T47D (cell line): Measurements from ENCODE around the gene SYTL3.

Experiments
- DNase-seq, 2 experiments: peaks; one replicate each; pipeline versions ENCODE4 v3.0.0 to v3.0.0-alpha.2; 2011 to 2012; ENCODE audit warnings: low read depth in 1 of 2, low spot score in 1 of 2
- JUND ChIP-seq: IDR thresholded peaks from 2 replicates; pipeline ENCODE4 v1.6.1; 2012; ENCODE audit warnings: low read depth
- in situ Hi-C: cut with HindIII; loops from 2 replicates; pipeline ENCODE4 v1.10.0; 2016; ENCODE audit warnings: low sequenced_read_pairs, low pct_unique_long_range_greater_than_20kb

The SYTL3 gene

DNA sequence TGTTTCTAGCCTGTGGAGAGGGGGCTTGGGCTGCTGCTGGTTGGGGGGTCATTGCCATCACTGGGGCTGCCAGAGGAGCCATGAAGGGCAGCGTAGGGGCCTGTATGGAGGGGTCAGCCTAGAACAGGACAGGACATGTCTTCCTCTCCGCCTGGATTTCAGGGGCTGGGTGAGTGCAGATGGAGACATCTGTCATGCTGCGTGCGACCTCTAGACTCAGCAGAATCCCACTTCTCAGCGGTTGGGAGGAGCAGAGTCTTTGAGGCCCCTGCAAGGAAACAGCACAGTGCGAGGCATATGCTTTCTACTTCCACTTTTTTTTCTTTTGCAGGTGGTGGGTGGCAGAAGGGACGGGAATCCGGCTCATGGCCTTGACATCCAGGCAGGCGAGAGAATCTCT is 101.4 kb downstream of the SYTL3 start:
- TF ChIP-seq JUND, result no peak
- in situ Hi-C loops, result no loop called here
- no peak for DNase-seq

- DNase-seq, result no peak
- in situ Hi-C loops, result no loop called here
- TF ChIP-seq JUND, result no peak
Observed at GRCh38 chr6:158751921-158752320, 102.1 kb downstream of the SYTL3 start.

DNA sequence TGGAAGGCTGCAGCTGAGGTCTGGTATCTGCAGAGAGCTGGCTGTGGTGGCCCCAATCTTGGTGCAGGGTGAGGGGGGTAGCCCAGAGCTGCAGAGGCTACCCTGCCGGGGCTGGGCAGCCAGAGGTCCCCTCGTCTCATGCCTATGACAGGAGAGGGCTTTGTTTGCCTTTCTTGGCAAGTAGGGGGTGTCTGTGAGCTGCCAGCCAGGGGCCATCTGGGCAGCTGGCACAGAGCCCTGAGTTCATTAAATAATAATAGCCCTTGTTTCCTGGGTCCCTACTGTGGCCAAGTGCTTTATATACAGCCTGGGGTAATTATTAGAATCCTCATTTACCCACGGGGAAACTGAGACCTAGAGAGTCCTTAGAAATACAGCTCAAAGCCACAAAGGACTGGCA is 102.8 kb downstream of the SYTL3 start:
- no peak for TF ChIP-seq JUND
- no peak for DNase-seq
- in situ Hi-C loops, result no loop called here

GRCh38 chr6:158753811-158754210 is 104.0 kb downstream of the SYTL3 start:
- no peak for TF ChIP-seq JUND

GRCh38 chr6:158754738-158755137 is 104.9 kb downstream of the SYTL3 start:
- no peak for DNase-seq
- in situ Hi-C loops, result no loop called here
- no peak for TF ChIP-seq JUND

More at GRCh38 chr6:158753811-158754210, 104.0 kb downstream of the SYTL3 start:
- DNase-seq, result no peak
- in situ Hi-C loops, result no loop called here

DNA sequence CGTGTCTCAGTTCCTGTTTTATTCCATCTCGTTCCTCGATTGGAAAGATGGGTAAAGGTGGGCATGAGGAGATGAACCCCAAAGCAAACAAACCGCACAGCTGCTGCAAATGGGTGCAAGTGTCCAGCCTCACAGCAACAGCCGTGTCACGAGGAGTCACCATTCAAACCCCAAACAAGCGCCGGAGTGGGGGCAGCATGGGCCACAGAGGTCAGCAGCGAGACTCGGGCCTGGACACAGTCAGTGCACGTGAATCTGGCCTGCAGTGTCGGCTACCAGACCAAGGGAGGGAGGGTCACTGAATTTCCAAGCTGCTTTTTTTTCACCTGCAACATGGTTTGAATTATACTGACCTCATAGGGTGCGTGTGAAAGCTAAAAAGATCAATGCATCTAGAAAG is 105.8 kb downstream of the SYTL3 start:
- no peak for DNase-seq
- in situ Hi-C loops, result no loop called here
- TF ChIP-seq JUND, result no peak

DNA sequence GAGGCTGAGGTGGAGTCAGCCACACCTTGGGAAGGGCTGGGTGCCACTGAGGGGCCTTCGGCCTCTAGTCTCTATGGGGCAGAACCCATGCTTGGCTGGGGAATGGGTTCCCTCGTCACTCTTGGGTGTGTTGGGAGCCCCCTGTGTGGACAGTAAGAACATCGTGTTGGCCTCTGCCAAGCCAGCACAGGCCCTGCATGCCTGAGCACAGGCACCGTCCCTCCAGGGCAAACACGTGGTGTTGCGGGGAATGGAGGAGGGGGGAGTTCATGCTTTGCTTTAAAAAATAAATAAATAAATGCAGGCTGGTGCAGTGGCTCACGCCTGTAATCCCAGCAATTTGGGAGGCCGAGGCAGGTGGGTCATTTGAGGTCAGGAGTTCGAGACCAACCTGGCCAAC is 106.3 kb downstream of the SYTL3 start:
- no peak for TF ChIP-seq JUND
- in situ Hi-C loops, result no loop called here
- DNase-seq, result no peak

DNA sequence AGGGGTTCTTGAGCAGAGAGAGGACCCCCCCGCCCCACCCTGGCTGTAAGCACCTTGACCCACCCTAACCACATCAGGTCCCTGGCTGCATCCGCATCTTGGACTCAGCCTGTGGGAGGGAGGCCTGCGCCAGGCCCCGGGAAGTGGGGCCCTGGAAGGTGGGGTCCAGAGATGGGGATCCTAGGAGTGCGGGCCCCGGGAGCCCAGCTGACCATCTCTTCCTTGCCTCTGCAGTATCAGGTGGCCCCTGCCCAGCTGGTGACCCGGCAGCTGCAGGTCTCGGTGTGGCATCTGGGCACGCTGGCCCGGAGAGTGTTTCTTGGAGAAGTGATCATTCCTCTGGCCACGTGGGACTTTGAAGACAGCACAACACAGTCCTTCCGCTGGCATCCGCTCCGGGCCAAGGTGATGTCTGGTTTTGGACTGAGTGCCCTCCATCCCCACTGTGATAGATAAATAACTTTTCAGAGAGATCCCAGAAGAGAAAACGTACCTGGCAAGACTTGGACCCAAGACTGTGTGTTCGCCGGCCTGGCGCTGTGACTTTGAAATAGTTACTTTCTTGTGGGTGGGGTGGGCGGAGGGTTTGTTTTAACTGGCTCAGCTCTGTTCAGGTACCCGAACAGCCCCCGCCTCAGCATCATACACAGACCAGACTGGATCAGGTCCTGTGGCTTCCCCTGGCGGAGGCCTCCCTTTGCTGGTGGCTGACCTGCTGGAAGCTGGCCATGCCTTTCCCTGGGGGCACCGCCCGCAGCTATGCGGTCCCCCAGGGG is 107.3 kb downstream of the SYTL3 start:
- in situ Hi-C loops, result no loop called here
- DNase-seq, result no peak
- no peak for TF ChIP-seq JUND

DNA sequence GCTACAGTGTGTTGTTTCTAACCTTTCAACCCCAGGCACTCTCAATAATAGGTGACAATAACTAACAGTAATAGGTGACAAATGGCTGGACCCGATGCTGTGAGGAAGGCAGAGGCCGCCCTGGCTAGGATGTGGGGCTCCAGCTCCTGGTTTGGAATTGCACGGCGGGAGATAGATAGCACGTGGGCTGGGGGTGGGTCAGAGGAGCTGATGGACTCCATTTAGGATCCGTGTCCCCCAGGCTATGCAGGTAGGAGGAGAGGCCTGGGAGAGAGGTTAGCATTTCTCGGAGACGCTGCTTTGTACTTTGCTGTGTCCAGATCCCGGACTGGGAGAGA is 107.9 kb downstream of the SYTL3 start:
- TF ChIP-seq JUND, result no peak
- in situ Hi-C loops, result no loop called here
- DNase-seq, result no peak

GRCh38 chr6:158758451-158758860 is 108.6 kb downstream of the SYTL3 start:
- in situ Hi-C loops, result no loop called here
- no peak for DNase-seq
- no peak for TF ChIP-seq JUND

DNA sequence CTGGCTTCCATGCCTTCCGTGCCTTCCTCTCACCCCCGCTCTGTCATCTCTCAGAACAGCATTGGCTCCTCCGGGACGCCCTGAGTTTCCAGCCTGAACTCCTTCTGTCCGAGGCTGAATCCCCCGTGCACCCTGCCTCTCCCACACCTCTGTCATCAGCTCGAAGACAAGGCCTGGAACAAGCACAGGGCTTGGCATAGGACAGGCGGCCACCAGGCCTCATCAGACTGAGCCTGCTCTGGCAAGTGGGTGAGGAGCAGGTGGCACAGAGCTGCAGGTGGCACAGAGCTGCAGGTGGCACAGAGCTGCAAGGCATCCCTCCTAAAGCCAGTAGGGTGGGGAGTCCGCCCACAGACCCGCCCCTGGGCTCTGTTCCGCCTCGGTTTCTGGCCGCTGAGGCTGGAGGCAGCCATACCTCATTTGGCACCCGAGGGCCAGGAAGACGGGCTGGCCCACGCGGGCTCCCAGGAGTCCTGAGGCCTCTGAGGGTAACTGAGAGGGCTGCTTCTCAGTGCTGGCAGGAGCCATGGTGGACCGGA is 109.2 kb downstream of the SYTL3 start:
- TF ChIP-seq JUND, result no peak
- no peak for DNase-seq
- in situ Hi-C loops, result no loop called here

DNA sequence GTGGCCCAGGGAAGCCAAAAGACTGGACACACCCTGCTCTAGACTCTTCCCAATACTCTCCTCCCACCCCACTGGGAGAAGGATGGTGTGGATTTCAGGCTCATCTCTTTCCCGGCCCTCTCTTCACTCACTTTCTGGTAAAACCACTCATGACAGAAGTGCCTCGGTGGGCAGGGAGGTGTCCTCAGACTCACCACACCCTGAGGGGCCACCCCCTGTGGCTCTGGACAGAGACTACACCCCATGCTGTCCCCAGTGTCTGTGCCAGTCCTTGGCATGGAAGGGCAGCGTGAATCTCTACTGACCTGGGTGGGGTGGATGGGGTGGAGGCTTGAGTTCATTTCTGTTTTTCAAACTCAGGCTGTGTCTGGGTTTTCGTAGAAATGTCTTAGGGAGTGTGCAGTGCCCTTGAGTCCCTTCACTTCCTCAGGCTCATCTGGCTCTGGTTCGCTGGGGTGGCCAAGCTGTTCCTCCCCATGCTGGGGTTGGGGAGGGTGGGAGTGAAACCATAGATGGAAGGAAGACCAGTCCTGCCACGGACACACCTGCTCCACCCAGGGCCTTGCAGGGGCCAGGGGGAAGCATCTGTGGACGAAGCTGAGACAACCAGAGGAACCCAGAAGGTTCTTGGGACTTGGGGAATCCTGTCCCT is 110.2 kb downstream of the SYTL3 start:
- in situ Hi-C loops, result no loop called here
- TF ChIP-seq JUND, result no peak
- no peak for DNase-seq

- in situ Hi-C loops, result no loop called here
- TF ChIP-seq JUND, result no peak
- DNase-seq, result no peak
Observed at GRCh38 chr6:158760618-158761250, 110.9 kb downstream of the SYTL3 start.
